GM18873 (cell line): ENCODE results near the gene PSPH.
"Not testable (repeated sequence)": the region's sequence is repeated elsewhere in the genome, so short reads cannot be mapped to it uniquely, and the experiment has no call there.

ENCODE experiments used
- ATAC-seq: cut with Tn5 transposase; IDR thresholded peaks from one replicate; pipeline ENCODE4 v1.9.1; 2021; ENCODE audit warnings: mild to moderate bottlenecking, moderate library complexity, moderate number of reproducible peaks; ENCODE audit not compliant: unreplicated experiment, low FRiP score

Gene PSPH

GRCh38 chr7:56017015-56017414, 34.2 kb downstream of the PSPH start:
- not testable (repeated sequence) for ATAC-seq

DNA sequence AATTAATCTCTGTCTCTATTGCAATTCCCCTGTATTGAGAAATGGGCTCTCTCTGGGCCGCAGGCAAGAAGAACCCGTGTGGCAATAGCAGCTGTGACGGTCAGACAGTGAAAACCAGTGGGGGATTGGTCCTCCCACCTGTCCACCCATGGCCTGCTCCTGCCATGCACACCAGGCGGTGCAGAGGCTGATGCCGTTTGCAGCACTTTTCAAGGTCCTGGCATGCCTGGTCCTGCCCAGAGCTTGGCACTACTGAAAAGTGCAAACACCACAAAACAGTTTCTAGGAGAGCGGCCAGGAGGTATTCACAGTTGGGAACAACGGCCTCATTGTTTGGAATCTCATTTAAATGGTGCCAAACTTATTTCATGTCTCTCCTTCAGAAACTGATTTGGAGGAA, 41.5 kb downstream of the PSPH start:
- no peak for ATAC-seq

GRCh38 chr7:56007891-56008290, 43.4 kb downstream of the PSPH start:
- ATAC-seq, result no peak

- no peak for ATAC-seq
Measured at GRCh38 chr7:56007167-56007652, 44.0 kb downstream of the PSPH start.

GRCh38 chr7:56003749-56004148, 47.5 kb downstream of the PSPH start:
- no peak for ATAC-seq

- ATAC-seq, result no peak
Measured at GRCh38 chr7:55996856-55997500, 54.3 kb downstream of the PSPH start.

DNA sequence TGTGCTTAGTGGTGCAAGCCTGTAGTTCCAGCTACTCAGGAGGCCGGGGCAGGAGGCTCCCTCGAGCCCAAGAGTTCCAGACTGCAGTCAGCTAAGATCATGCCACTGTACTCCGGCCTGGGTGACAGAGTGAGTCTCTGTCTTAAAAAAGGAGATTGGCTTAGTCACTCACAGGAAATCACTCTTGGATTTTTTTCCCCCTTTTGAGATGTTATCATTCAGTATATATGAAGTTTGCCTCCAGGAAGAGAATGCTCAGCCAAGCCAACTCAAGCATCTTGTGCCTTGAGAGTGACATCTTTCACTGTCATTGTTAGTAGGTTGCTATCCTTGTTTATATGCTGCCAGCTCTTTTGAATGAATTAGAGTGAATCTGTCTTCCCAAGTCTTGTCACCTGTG, 58.9 kb downstream of the PSPH start:
- ATAC-seq, result no peak

DNA sequence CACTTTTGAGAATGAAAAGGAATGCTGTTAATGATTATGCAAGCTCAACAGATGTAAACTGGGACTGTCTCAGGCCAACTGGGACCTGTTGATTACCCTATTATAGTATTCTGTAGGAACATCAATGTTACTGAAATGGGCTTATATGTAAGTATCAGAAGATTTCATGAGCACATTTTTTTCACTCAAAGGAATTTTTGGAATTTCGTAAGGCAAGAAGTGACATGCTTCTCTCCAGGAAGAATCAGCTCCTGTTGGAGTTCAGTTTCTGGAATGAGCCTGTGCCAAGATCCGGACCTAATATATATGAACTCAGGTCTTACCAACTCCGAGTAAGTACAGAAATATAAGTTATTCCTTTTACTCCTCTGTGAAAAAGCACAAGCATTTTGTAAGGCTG, 67.7 kb downstream of the PSPH start:
- ATAC-seq, result no peak

GRCh38 chr7:55980266-55980665, 71.0 kb downstream of the PSPH start:
- ATAC-seq, result no peak

- no peak for ATAC-seq
Measured at GRCh38 chr7:55977831-55978230, 73.4 kb downstream of the PSPH start.

DNA sequence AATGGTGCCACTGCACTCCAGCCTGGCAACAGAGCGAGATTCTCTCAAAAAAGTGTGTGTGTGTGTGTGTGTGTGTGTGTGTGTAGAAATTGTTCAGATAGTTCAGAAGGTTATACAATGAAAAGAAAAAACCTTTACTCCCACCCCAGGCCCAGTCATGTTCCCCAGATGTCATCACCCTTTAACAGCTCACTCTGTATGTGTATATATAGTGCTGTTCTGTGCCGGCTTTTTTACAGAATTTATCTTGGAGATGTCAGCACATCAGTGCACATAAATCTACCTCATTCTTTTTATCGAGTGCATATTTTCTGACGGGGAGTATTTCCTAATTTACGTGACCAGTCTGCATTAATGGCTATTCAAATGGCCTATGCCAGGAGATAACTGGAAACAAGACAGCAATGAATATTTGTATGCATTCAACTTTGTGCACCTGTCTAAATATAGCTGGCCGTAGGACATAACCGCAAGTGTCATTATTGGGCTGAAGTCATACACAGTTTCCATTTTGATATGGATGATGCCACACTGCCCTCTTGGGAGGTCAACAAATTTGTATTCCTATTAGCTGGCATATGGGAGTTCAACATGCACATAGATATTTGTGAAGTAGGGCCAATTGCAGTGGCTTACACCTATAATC, 75.1 kb downstream of the PSPH start:
- no peak for ATAC-seq

GRCh38 chr7:55973747-55974250, 77.4 kb downstream of the PSPH start:
- no peak for ATAC-seq

DNA sequence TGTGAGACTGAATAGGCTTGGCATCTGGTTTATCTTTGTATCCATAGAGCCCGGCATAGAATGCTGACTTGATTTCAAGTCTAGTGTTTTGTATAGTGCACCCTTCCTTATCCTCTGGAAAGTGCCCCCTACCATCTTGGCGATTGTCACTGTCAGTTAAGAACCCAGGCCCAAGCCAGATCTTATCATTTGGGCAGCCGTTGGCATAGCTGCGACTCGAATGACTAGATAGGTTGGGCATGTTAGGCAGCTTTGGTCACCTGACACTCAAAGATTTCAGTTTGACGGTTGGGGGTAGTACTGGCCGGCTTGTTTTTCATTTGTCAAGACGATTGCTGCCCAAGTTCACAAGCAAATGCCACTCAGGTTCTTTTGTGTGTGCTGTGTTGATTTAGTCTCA, 80.3 kb downstream of the PSPH start:
- ATAC-seq, result no peak

GRCh38 chr7:55970561-55970960, 80.7 kb downstream of the PSPH start:
- ATAC-seq, result no peak

DNA sequence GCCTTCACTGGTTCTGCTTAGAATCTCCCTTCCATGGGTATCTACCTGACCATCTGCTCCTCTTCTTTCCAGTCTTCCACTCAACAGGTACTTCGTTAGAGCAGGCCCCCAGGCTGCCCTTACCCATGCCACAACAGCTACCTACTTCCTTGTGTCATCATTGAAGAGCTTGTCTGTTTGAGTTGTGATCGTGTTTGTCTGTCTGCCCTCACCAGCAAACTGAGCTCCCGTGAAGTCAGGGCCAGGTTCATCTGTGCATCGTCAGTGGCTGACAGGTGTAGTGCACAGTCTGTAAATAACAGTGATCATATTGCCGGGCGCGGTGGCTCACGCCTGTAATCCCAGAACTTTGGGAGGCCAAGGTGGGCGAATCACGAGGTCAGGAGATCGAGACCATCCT, 81.9 kb downstream of the PSPH start:
- ATAC-seq, result no peak

DNA sequence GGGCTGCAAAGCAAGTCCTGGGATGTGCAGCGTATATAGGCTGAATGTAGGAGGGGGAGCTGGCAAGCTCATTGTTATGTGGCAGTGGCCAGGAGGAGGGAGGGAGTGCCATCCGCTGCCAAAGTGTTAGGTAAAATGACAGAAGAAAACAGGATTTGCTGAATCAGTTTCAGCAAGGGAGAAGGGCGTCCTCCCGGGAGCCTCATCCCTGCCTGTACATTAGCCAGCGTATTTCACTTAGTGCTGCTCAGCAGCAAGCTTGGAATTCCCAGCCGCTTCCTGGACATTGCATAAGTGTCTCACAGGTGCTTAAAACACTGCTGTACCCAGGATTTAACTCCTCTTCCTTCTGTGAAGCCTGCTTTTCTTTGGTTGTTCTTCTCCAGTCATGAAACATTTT, 84.4 kb downstream of the PSPH start:
- ATAC-seq, result no peak

DNA sequence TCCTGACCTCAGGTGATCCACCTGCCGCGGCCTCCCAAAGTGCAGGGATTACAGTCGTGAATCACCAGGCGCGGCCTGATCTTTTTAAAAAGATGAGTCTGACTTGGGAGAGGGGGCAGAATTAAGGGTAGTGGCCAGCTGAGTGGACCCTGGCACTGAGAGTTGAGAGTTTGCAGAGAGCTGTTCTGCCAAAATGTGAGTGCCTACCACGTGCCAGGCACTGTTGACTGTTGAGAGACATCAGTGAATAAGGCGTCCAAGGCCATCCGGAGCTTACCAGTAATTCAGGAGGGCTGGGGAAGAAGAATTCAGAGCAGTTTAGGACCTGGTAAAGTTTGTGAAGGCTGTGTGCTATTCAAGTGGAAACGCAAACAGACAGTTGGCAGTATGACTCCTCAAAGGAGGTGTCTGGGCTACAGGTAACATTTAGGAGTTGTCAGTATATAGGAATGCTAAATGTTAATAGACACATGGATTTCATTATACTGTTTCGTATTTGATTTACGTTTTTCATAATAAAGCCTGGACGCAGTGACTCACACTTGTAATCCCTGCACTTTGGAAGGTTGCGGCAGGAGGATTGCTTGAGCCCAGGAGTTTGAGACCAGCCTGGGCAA, 85.3 kb downstream of the PSPH start:
- ATAC-seq, result no peak

GRCh38 chr7:55965100-55965470, 86.2 kb downstream of the PSPH start:
- ATAC-seq, result no peak

GRCh38 chr7:55964261-55965099, 86.8 kb downstream of the PSPH start, which contains the start of gene NIPSNAP2:
TSS of gene NIPSNAP2 (plus strand) at chr7:55964585. CDS start at chr7:55964610, 25 bp downstream.
- peak; percentile 58 for ATAC-seq

- no peak for ATAC-seq
Measured at GRCh38 chr7:55963584-55964168, 87.6 kb downstream of the PSPH start.
